Activated CD8-positive, alpha-beta T cell treated with anti-CD3 and anti-CD28 coated beads, Interleukin-2, amount 10 ng/mL, durations not matched to agents 7 days and 5 days (primary cell): ENCODE data around the gene PYDC2. TPM values are rescaled to one million over a fixed set of nuclear protein-coding genes. Genes with fewer than 3 reads are reported as not detected.

ENCODE experiments used
- ATAC-seq: fragments of 150-1000 bp; cut with Tn5 transposase; one replicate; pipeline ENCODE4 v1.10.0; 2021; ENCODE audit warnings: moderate library complexity
- CTCF ChIA-PET: fragments of 350-600 bp; sonication (Branson Sonifier 250); formaldehyde crosslinking; loops from one replicate; lab custom pipeline; 2021; ENCODE audit warnings: antibody characterized with exemption; lab: Charles Lee
- POLR2A ChIA-PET: fragments of 350-600 bp; sonication (Branson Sonifier 250); formaldehyde crosslinking; loops from one replicate; lab custom pipeline; 2021; ENCODE audit warnings: antibody characterized with exemption; lab: Charles Lee
- DNase-seq: peaks from one replicate; pipeline ENCODE4 v3.0.0-alpha.2; 2020
- H3K27ac Mint-ChIP-seq: one replicate; pipeline ENCODE4 v1.8.0; 2021; ENCODE audit warnings: mild to moderate bottlenecking, mixed read lengths
- H3K27me3 Mint-ChIP-seq: one replicate; pipeline ENCODE4 v1.8.0; 2021; ENCODE audit warnings: low read depth, mixed read lengths
- H3K36me3 Mint-ChIP-seq: one replicate; pipeline ENCODE4 v1.8.0; 2021; ENCODE audit warnings: low read depth, mixed read lengths
- H3K4me1 Mint-ChIP-seq: one replicate; pipeline ENCODE4 v1.8.0; 2021; ENCODE audit warnings: low read depth, mixed read lengths
- H3K4me3 Mint-ChIP-seq: one replicate; pipeline ENCODE4 v1.8.0; 2021; ENCODE audit warnings: mild to moderate bottlenecking, mixed read lengths
- H3K9me3 Mint-ChIP-seq: one replicate; pipeline ENCODE4 v1.8.0; 2022; ENCODE audit warnings: mixed read lengths; ENCODE audit not compliant: insufficient read depth
- total RNA-seq, 2 experiments: library from RNA; stranded (reverse); gene quantifications; one replicate each; pipeline ENCODE4 v1.2.3, GENCODE V29; 2021

The PYDC2 gene
- total RNA-seq = not detected

GRCh38 chr3:191461113-191461595, at the start of gene PYDC2:
Gene PYDC2, plus strand, starts transcription at chr3:191461163. Its CDS starts 0 bp downstream, at chr3:191461163.
- Mint-ChIP-seq H3K27ac (no peak within 1 kb of the TSS), H3K9me3 (no peaks in the 10 kb centered on the region), H3K4me3 (no peak within 1 kb of the TSS), H3K36me3 (no peaks in the 10 kb centered on the region), H3K4me1 (no peaks in the 10 kb centered on the region), H3K27me3 (no peaks in the 10 kb centered on the region)
- no peak for DNase-seq
- CTCF ChIA-PET = no interaction called here
- POLR2A ChIA-PET = no interaction called here
- no peak for ATAC-seq

DNA sequence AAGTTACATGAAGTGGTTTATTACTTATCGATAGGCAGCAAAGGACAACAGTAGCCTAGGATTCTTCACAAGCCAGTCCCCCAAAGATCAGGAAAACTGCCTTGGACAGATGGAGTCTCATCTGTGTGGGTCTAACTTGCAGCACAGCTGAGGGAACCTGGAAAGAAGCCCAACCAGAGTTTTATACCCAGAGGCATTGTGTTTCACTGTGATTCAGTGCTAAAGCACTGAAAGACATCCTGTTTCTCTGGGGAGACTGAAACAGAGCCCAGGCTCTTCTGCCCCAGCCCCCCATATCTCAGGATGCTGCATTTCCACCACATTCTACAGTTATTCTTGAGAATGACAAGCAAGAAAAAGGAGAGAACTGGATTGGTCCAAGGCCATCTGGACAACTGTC, 48.2 kb upstream of the PYDC2 start:
- Mint-ChIP-seq H3K27ac (no peak overlapping the region), H3K9me3 (peaks cover 6% of the 10 kb centered on the region), H3K4me3 (no peak overlapping the region), H3K36me3 (no peaks in the 10 kb centered on the region), H3K4me1 (peaks cover 2% of the 10 kb centered on the region), H3K27me3 (no peaks in the 10 kb centered on the region)
- no peak for ATAC-seq
- no peak for DNase-seq
- ChIA-PET POLR2A (no interaction called here), CTCF (no interaction called here)

DNA sequence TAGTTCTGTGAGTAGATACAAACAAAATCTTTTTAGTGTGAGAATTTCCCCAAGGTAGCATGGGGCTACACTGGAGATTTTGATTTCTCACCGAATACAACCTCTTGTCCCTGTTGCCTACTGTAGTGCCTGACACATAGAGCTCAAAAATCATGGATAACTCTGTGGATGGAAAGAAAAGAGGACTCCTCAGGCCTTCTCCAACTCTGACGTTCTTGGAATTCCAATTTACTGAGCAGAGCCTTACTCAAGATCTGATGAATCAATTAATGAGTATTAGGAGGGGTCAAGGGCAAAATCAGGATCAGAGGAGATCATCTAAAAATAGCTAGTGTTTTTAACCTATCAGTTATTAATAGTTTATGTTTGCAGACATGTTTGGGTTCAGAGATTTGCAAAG, 46.7 kb upstream of the PYDC2 start:
- Mint-ChIP-seq H3K4me3 (no peak overlapping the region), H3K4me1 (peaks cover 2% of the 10 kb centered on the region), H3K27ac (no peak overlapping the region), H3K36me3 (no peaks in the 10 kb centered on the region), H3K27me3 (no peaks in the 10 kb centered on the region), H3K9me3 (peaks cover 6% of the 10 kb centered on the region)
- ChIA-PET POLR2A (no interaction called here), CTCF (no interaction called here)
- DNase-seq (no peak), ATAC-seq (no peak)

GRCh38 chr3:191414732-191415131, 46.2 kb upstream of the PYDC2 start:
- ChIA-PET POLR2A (no interaction called here), CTCF (no interaction called here)
- Mint-ChIP-seq H3K4me1 (peaks cover 2% of the 10 kb centered on the region), H3K36me3 (no peaks in the 10 kb centered on the region), H3K4me3 (no peak overlapping the region), H3K27me3 (no peaks in the 10 kb centered on the region), H3K9me3 (peaks cover 5% of the 10 kb centered on the region), H3K27ac (no peak overlapping the region)
- no peak for DNase-seq
- ATAC-seq = no peak

GRCh38 chr3:191415566-191415965, 45.4 kb upstream of the PYDC2 start:
- Mint-ChIP-seq H3K36me3 (no peaks in the 10 kb centered on the region), H3K4me3 (no peak overlapping the region), H3K4me1 (peaks cover 2% of the 10 kb centered on the region), H3K9me3 (no peaks in the 10 kb centered on the region), H3K27ac (no peak overlapping the region), H3K27me3 (no peaks in the 10 kb centered on the region)
- no peak for DNase-seq
- ATAC-seq = no peak
- ChIA-PET CTCF (no interaction called here), POLR2A (no interaction called here)

GRCh38 chr3:191417457-191417729, 43.6 kb upstream of the PYDC2 start:
- Mint-ChIP-seq H3K27me3 (no peaks in the 10 kb centered on the region), H3K4me1 (peaks cover 2% of the 10 kb centered on the region), H3K36me3 (no peaks in the 10 kb centered on the region), H3K9me3 (no peaks in the 10 kb centered on the region), H3K4me3 (no peak overlapping the region), H3K27ac (no peak overlapping the region)
- ATAC-seq (no peak), DNase-seq (no peak)
- ChIA-PET POLR2A (no interaction called here), CTCF (no interaction called here)

DNA sequence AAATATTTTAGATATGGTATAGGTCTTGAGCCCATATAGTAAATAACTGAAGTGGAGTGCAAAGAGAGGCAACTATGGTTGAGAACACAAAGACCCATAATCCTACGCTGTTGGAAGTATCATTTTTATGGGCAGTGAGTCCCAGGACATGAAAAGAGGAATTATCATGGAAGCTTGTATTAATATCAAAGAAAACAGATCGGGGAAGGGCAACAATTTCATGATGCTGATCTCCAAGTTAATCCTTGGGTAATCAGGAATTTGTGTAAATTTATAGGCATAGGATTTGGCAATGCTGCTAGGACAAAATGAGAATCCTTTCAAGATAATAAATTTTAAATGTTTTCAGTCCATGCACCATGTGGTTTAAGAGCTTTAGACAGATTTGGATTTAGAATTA, 40.2 kb upstream of the PYDC2 start:
- ChIA-PET CTCF (no interaction called here), POLR2A (no interaction called here)
- ATAC-seq (no peak), DNase-seq (no peak)
- no peak overlapping the region for H3K4me3 Mint-ChIP-seq
- no peaks in the 10 kb centered on the region for H3K27me3 Mint-ChIP-seq
- peaks cover 5% of the 10 kb centered on the region for H3K9me3 Mint-ChIP-seq
- no peak overlapping the region for H3K27ac Mint-ChIP-seq
- no peaks in the 10 kb centered on the region for H3K36me3 Mint-ChIP-seq
- H3K4me1 Mint-ChIP-seq = no peaks in the 10 kb centered on the region

- no peak for ATAC-seq
- POLR2A ChIA-PET = no interaction called here
Observed at GRCh38 chr3:191424881-191425280, 36.1 kb upstream of the PYDC2 start.

GRCh38 chr3:191425322-191425734, 35.6 kb upstream of the PYDC2 start:
- Mint-ChIP-seq H3K27ac (no peak overlapping the region), H3K9me3 (peaks cover 5% of the 10 kb centered on the region), H3K4me3 (no peak overlapping the region), H3K27me3 (no peaks in the 10 kb centered on the region), H3K4me1 (no peaks in the 10 kb centered on the region), H3K36me3 (no peaks in the 10 kb centered on the region)
- ATAC-seq (no peak), DNase-seq (no peak)
- ChIA-PET POLR2A (no interaction called here), CTCF (no interaction called here)

More at GRCh38 chr3:191424881-191425280, 36.1 kb upstream of the PYDC2 start:
- Mint-ChIP-seq H3K4me1 (no peaks in the 10 kb centered on the region), H3K27me3 (no peaks in the 10 kb centered on the region), H3K36me3 (no peaks in the 10 kb centered on the region), H3K27ac (no peak overlapping the region), H3K4me3 (no peak overlapping the region), H3K9me3 (peaks cover 5% of the 10 kb centered on the region)
- DNase-seq = no peak
- CTCF ChIA-PET = no interaction called here

DNA sequence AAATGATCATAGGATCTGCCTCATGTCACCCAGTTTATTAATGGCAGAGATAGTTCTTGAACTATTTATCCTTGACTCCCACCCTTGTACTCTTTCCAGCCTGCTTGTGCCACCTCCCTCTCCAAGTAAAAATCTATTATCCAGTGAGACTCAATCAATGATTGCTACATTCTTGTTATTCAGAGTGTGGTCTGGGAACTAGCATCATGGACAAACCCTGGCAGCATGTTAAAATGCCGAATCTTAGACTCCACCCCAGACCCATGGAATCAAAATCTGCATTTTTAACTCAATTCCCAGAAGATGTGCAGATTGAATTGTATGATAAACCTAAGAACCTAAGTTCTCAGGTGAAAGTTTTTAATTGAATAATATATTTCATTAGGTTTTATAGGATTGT, 34.7 kb upstream of the PYDC2 start:
- H3K27me3 Mint-ChIP-seq = no peaks in the 10 kb centered on the region
- H3K9me3 Mint-ChIP-seq = peaks cover 5% of the 10 kb centered on the region
- no peak for ATAC-seq

DNA sequence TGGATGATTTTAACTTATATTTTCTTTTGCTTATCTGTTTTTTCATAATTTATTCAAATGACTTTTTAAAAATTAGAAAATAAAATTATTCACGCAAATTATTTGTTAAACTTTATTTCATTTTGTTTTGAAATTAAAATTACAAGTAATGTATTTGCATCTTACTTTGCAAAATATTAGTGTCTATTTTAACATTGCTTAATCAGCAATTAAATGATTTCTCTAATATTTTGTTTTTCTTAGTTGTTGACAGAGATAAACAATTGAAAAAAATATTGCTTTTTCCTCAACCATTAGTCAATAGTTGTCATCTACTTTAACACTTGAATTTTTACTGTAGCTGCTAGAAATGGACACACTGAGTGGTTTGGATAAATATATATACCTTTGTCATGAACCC, 32.8 kb upstream of the PYDC2 start:
- DNase-seq (no peak), ATAC-seq (no peak)
- POLR2A ChIA-PET = no interaction called here
- H3K27me3 Mint-ChIP-seq = no peaks in the 10 kb centered on the region
- H3K36me3 Mint-ChIP-seq = no peaks in the 10 kb centered on the region
- CTCF ChIA-PET = no interaction called here
- no peak overlapping the region for H3K4me3 Mint-ChIP-seq
- H3K27ac Mint-ChIP-seq = no peak overlapping the region
- H3K9me3 Mint-ChIP-seq = peaks cover under 1% of the 10 kb centered on the region
- H3K4me1 Mint-ChIP-seq = no peaks in the 10 kb centered on the region

More for the DNA sequence above, 34.7 kb upstream of the PYDC2 start:
- H3K36me3 Mint-ChIP-seq = no peaks in the 10 kb centered on the region
- POLR2A ChIA-PET = no interaction called here
- no peaks in the 10 kb centered on the region for H3K4me1 Mint-ChIP-seq
- DNase-seq = no peak
- no peak overlapping the region for H3K4me3 Mint-ChIP-seq
- CTCF ChIA-PET = no interaction called here
- H3K27ac Mint-ChIP-seq = no peak overlapping the region

DNA sequence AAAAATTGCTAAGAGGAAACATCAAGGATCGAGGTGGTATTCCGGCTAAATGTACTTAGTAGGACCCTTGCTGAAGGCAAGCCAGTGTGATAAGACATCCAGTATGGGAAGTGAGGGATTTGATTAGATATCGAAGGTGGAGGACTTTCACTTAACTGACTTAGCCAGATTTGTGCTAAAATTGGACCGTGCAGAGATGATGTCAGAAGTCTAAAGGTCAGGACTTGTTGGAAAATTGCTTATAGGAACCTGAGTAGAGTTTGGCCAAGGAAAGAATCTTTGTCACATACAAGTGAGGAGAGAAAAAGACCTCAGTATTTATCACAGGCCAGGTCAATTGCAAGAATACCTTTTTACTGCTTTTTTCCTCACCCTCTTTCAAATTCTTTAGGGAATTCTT, 30.9 kb upstream of the PYDC2 start:
- POLR2A ChIA-PET = no interaction called here
- no peaks in the 10 kb centered on the region for H3K9me3 Mint-ChIP-seq
- H3K4me3 Mint-ChIP-seq = no peak overlapping the region
- ATAC-seq (no peak), DNase-seq (no peak)
- no peaks in the 10 kb centered on the region for H3K4me1 Mint-ChIP-seq
- H3K27me3 Mint-ChIP-seq = no peaks in the 10 kb centered on the region
- no peak overlapping the region for H3K27ac Mint-ChIP-seq
- CTCF ChIA-PET = no interaction called here
- H3K36me3 Mint-ChIP-seq = no peaks in the 10 kb centered on the region

DNA sequence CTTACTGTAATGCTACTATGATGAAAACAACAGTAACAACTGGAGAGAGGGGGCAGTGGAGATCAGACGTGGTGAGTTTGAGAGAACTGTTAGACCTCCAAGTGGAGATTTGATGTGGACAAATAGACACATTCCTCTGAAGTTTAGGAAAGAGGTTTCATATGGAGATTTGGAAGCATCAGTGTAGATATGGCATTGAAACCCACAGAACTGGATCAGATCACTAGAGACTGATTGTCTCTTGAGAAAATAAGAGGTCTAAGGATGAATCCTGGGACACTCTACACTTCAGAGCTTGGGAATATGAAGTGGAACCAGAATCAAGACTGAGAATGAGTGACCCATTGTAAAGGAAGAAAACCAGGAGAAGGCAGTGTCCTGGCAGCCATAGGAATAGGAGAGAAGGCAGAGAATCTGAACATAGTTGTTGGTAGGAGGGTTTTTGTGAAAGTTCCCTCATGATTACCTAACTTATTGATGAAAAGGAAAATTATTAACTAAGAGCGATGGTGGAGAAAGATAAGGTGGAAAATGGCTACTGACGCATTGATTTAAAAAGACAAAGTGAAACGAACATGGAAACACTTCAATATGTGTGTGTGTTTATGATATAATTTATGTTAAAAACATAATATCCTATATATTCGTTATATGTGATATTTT, 29.7 kb upstream of the PYDC2 start:
- Mint-ChIP-seq H3K4me1 (no peaks in the 10 kb centered on the region), H3K9me3 (no peaks in the 10 kb centered on the region), H3K36me3 (no peaks in the 10 kb centered on the region), H3K27ac (no peak overlapping the region), H3K4me3 (no peak overlapping the region), H3K27me3 (no peaks in the 10 kb centered on the region)
- ChIA-PET POLR2A (no interaction called here), CTCF (no interaction called here)
- no peak for DNase-seq
- no peak for ATAC-seq
